GM18505 (cell line): ENCODE results near the gene EVA1A.

Source experiments
- ATAC-seq: cut with Tn5 transposase; IDR thresholded peaks from one replicate; pipeline ENCODE4 v1.9.1; 2021; ENCODE audit not compliant: unreplicated experiment
- POLR2A ChIP-seq: IDR thresholded peaks from 4 replicates; pipeline ENCODE4 v1.6.1; 2011; ENCODE audit warnings: borderline replicate concordance; ENCODE audit not compliant: insufficient read depth, insufficient read length; ENCODE audit errors: extremely low read depth

EVA1A gene

DNA sequence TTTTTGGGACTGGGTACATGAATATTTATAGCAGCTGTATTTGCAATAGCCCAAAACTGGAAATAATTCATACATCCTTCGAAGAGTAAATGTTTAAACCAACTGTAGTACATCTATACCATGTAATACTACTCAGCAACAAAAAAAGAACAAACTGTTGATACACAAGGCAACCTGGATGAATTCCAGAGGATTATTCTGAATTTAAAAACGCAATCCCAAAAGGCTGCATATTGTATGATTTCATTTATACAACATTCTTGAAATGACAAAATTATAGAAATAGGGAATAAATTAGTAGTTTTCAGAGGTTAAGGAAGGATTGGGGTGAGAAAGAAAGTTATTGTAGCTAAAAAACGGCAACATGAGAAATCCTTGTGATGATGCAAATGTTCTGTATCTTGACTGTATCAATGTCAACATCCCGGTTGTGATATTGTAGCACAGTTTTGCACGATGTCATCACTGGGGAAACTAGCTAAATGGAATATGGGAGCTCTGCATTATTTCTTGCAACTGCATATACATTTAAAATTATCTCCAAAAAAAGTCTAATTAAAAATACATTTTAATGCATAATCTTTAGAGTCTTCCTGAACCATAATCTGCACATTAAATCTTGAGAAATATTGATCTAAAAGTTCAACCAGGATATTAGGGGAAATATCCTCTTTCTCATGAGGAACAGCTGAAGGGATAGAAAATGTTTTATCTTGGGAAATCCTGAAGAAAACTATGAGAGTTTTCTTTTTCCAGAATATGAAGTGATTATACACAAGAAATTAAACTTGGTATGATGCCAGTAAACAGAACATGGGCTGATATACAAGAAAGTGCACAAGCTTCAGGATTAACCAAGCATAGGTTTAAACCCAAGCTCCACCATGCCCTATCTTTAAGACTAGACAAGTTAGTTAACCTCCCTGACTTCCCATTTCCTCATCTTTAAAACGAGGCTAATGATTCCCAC lies 21.9 kb downstream of the EVA1A start:
- no peak for ATAC-seq
- no peak for TF ChIP-seq POLR2A

DNA sequence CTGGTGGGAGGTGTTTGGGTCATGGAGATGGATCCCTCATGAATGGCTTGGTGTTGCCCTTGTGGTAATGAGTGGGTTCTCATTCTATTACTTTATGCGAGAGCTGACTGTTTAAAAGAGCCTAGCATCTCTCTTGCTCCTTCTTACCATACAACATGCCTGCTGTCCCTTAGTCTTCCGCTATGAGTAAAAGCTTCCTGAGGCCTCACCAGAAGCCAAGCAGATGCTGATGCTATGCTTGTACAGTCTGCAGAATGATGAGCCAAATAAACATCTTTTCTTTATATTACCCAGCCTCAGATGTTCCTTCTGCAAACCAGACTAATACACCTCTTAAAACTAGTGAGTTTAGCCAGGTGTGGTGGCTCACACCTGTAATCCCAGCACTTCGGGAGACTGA lies 23.1 kb downstream of the EVA1A start:
- TF ChIP-seq POLR2A: no peak
- no peak for ATAC-seq

- TF ChIP-seq POLR2A: no peak
- ATAC-seq: no peak
Measured at GRCh38 chr2:75533135-75533534, 27.6 kb downstream of the EVA1A start.

- no peak for TF ChIP-seq POLR2A
- ATAC-seq: no peak
Measured at GRCh38 chr2:75532488-75532887, 28.3 kb downstream of the EVA1A start.

- no peak for TF ChIP-seq POLR2A
- no peak for ATAC-seq
Measured at GRCh38 chr2:75528221-75528977, 32.3 kb downstream of the EVA1A start.

DNA sequence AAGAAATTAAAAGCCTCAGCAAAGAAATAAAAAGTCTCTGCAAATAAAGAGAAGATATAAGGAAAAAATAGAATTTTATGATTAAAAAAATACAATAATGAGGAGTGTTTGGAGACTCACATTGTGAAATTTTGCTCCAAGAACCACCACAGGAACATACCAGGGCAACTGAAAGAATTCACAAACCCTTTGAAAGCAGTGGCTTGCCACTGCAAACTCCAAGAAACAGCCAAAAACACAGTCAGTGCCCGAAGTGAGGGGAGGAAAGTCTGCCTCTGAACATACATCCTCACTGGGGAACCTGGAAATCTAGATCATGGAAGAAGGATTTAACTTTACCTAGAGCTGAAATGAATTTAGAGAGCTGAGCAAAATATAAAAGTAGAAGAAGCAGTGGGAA lies 33.1 kb downstream of the EVA1A start:
- no peak for TF ChIP-seq POLR2A
- no peak for ATAC-seq

DNA sequence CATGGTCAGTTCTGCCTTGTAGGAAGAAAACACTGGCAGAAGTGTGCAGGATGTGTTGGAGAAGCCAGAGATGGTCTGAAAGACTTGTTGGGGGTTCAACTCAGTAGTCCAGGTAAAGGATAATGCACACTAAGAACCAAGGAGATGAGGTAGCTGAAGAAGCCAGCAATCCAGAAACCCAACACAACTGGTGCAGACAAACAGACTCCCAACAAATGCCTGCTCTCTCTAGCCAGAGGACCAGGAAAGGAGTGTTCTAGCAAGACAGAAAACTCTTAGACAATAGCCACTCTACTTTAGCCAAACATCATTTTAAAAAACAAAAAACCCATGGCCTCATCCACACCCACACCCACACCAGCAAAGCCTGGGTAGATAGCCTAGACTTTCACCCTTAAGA lies 33.9 kb downstream of the EVA1A start:
- no peak for ATAC-seq
- TF ChIP-seq POLR2A: no peak

DNA sequence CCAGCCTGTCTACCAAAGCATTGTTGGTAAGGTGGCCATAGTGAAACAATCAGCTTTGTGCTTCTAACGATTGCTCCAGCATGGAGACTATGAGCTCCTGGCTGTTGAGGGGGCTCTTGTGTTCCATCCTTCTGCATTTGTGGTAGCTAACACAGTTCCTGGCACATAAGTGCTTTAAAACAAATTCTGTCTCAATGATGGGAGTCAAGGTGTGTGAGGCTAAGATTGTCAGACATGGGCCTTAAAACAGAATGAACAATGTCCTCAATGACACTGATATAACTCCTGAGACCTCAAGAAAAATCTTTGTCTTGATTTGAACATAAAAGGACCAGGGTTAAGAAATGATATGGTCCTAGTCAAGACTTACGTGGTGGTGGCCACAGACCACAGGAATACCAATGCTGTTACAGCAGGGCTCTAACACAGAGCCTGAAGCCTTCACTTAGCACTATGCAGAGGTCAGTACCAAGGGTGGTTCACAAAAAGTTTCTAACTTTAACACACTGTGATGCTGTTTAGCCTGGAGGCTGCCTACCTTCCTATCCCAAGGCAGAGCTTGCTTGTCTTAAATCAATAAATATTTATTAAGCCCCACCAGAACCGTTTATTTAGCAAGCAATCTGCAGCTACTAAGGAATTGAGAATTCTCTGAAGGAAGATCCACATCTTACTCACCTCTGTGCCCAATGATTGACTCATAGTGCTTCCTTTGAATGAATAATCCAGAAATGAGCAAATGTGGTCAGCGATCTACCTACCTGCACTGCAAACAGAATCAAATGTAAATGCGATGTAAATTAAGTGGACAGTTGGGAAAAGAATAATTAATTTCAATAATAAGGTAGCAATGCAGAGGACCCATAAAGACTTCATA lies 35.1 kb downstream of the EVA1A start:
- no peak for ATAC-seq
- no peak for TF ChIP-seq POLR2A

GRCh38 chr2:75524276-75524911 lies 36.3 kb downstream of the EVA1A start:
- ATAC-seq: no peak
- no peak for TF ChIP-seq POLR2A

DNA sequence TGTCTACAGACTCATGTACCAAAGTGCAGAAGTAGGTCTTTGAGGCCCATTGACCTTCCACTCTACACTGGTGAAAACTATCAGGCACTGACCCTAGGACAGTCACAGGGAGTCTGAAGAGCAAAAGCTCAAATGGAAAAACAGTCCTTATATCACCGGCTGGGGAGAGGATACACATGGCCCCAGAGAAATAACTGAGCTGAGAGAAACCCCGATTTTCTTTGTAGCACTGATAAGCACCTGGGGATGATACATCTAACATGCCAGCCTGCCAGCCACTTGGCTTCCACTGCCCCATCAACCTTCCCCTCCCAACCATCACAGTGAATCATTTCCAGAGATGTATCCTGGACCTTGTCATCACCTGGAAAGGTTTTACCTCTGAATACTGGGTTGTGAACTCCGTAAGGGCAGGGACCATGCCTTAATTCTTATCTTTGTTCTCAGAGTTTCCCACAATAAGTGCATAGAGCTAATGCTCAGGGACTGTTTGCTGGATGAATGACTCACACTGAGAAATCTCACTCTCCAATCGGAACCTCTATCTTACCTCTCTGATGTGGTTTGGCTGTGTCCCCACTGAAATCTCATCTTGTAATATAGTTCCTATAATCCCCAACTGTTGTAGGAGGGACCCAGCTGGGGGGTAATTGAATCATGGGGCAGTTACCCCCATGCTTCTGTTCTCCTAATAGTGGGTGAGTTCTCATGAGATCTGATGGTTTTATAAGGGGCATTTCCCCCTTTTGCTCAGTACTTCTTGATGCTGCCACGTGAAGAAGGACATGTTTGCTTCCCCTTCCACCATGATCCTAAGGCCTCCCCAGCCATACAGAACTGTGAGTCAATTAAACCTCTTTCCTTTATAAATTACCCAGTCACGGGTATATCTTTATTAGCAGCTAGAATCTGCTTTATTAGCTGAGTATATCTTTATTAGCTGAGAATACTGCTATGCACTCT lies 37.1 kb downstream of the EVA1A start:
- no peak for ATAC-seq
- TF ChIP-seq POLR2A: no peak

DNA sequence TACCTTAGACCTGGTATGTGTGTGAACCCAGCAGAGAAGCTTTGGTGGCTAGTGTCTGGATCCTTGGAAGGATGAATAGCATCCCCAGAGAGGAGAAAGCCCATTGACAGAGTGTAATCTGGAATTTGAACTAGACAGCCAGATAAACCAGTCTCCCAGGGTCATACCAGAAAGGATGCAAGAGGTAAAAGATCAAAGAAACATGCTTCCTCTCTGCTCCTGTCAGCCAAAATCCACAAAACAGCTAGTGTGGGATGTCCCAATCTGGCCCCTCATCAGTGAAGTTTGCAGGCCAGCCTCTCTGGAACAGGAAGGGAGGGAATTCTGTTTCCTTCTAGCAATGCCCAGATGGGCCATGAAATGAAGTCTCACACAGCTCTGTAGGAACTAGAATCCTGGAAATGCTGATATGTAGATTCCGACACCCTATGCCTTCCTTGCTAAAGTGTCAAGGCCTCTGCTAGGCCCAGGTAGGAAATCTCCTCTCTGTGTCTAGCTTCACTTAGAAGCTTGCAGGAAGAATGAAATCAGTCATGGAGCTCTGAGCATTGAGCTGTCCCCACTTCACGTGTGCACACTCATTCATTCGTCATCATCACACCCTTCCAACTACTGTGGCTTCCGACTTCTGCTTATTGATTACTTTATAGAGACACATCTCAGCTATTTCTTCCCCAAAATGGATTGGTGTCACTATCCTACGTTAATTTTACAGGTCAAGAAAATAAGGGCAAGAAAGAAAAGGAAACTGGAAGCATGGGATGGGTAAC lies 38.0 kb downstream of the EVA1A start:
- no peak for ATAC-seq
- no peak for TF ChIP-seq POLR2A
